Gastrocnemius medialis (tissue), 4 donors: Measurements from ENCODE around the gene TNIK. TPM values are rescaled to one million over a fixed set of nuclear protein-coding genes. Genes with fewer than 3 reads are reported as not detected.

Source experiments
- ATAC-seq, 2 donors: fragments of 150-250 bp; one replicate each; pipeline ENCODE4 v1.9.1; 2016
- DNase-seq, 2 donors: peaks; one replicate each; pipeline ENCODE4 v3.0.0-alpha.2; 2019
- H3K27ac ChIP-seq, 4 donors: fragments of 200-600 bp; sonication (generic); 1 replicate in 1 of 4; 2 replicates in 3 of 4; pipeline ENCODE4 v1.5.1; 2016 to 2018; ENCODE audit warnings: mild to moderate bottlenecking in 2 of 4, moderate library complexity in 1 of 4
- H3K27me3 ChIP-seq, 3 donors: fragments of 200-600 bp; sonication (generic) in 2 of 3; 1 replicate in 1 of 3; 2 replicates in 2 of 3; pipeline versions ENCODE4 v1.5.1 to v1.6.0; 2016 to 2019; ENCODE audit warnings: mild to moderate bottlenecking in 1 of 3, moderate library complexity in 1 of 3
- H3K36me3 ChIP-seq, 2 donors: fragments of 200-600 bp; sonication (generic) in 1 of 2; one replicate each; pipeline ENCODE4 v1.5.1; 2017 to 2018
- H3K4me1 ChIP-seq, 2 donors: fragments of 200-600 bp; sonication (generic) in 1 of 2; one replicate each; pipeline ENCODE4 v1.5.1; 2016 to 2017; ENCODE audit warnings: mild to moderate bottlenecking in 2 of 2
- H3K4me3 ChIP-seq, 4 donors: fragments of 200-600 bp; sonication (generic) in 3 of 4; 1 replicate in 1 of 4; 2 replicates in 3 of 4; pipeline ENCODE4 v1.5.1; 2016 to 2019; ENCODE audit warnings: mild to moderate bottlenecking in 2 of 4
- H3K9me3 ChIP-seq, 3 donors: fragments of 200-600 bp; sonication (generic) in 2 of 3; 1 replicate in 1 of 3; 2 replicates in 2 of 3; pipeline ENCODE4 v1.5.1; 2016 to 2019
- POLR2A ChIP-seq, 2 donors: fragments of 450-650 bp; IDR thresholded peaks; one replicate each; pipeline ENCODE4 v1.6.1; 2017; ENCODE audit warnings: antibody characterized with exemption in 2 of 2, mild to moderate bottlenecking in 2 of 2, moderate library complexity in 2 of 2
- in situ Hi-C, 4 donors: fragments of 200-750 bp; cut with MboI; loops; one replicate each; pipeline versions ENCODE4 v1.15.0 to v1.8.0; 2017; ENCODE audit warnings: low sequenced_read_pairs in 4 of 4
- intact Hi-C: fragments of 100-400 bp; cut with DNase I; formaldehyde crosslinking; loops from one replicate; pipeline ENCODE4 v1.15.1; 2023; ENCODE audit warnings: low total_unique reads
- total RNA-seq, 4 donors: library from RNA; depleted of rRNA; stranded (reverse); fragments of >200 nt; gene quantifications; one replicate each; pipeline versions ENCODE4 v1.1.0 to v1.2.3, GENCODE V29; 2016
- TF ChIP-seq, protein P1 (sequence below), 5 experiments: fragments of 450-650 bp in 3 of 5; fragments of 200-600 bp in 2 of 5; sonication (generic) in 2 of 5; IDR thresholded peaks in 4 of 5; conservative IDR thresholded peaks in 1 of 5; 1 replicate in 4 of 5; 2 replicates in 1 of 5; pipeline ENCODE4 v1.5.1; 2016 to 2019; ENCODE audit warnings: antibody characterized with exemption in 5 of 5, mild to moderate bottlenecking in 3 of 5, moderate library complexity in 3 of 5

The TNIK gene
- total RNA-seq, 4 donors from 2014 or later = 5.2 to 19.7 (median 10.6) TPM

DNA sequence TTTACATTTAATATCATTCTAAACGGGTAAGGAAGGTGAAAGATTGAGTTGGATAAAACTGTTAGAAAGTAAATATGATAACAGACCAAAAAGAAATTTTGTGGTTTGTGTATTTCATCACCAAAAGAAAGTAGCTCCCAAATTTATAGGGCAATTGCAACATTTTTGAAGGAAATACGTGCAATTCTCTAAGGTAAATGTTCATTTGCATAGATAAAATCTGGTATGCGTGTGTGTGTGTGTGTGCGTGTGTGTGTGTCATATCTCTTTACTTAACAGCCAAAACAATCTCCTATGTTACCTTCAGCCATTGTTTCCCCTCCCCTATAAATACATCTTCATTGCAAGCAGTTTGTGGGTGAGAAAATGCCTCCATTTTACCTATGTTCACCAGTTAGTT is 208.4 kb downstream of the TNIK start:
- intact Hi-C loops (no loop called here), in situ Hi-C loops (no loop called here)
- Histone ChIP-seq H3K4me3 (no peak overlapping the region), H3K9me3 (no peaks in the 10 kb centered on the region), H3K27ac (no peak overlapping the region), H3K27me3 (no peaks in the 10 kb centered on the region), H3K36me3 (no peaks in the 10 kb centered on the region), H3K4me1 (peaks cover 0 to 9% of the 10 kb centered on the region in 2 donors)
- DNase-seq = no peak
- no peak for ATAC-seq
- no peak for TF ChIP-seq POLR2A (IDR thresholded peaks at IDR 0.05)
- TF ChIP-seq, protein P1, sequence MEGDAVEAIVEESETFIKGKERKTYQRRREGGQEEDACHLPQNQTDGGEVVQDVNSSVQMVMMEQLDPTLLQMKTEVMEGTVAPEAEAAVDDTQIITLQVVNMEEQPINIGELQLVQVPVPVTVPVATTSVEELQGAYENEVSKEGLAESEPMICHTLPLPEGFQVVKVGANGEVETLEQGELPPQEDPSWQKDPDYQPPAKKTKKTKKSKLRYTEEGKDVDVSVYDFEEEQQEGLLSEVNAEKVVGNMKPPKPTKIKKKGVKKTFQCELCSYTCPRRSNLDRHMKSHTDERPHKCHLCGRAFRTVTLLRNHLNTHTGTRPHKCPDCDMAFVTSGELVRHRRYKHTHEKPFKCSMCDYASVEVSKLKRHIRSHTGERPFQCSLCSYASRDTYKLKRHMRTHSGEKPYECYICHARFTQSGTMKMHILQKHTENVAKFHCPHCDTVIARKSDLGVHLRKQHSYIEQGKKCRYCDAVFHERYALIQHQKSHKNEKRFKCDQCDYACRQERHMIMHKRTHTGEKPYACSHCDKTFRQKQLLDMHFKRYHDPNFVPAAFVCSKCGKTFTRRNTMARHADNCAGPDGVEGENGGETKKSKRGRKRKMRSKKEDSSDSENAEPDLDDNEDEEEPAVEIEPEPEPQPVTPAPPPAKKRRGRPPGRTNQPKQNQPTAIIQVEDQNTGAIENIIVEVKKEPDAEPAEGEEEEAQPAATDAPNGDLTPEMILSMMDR (IDR thresholded peaks at IDR 0.05 in 4 of 5, conservative IDR thresholded peaks at IDR 0.05 in 1 of 5) = no peak

DNA sequence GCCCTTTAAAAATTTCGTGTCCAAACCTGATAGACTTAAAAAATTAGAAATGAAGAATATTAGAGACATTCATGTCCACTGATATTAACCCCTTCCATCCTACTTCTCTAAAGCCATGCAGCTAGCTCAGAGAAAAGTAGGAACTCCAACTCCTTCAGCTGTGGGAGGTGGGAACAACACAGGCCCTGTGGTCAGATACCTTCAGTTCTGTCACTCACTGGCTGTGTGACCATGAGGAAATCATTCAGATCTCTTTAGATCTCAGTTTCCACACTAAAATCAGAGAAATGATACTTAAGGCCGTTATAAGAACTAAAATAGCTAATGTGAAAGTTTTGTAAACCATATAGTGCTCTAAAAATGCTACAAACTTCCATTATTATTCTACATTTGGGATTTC is 209.8 kb downstream of the TNIK start:
- no peak overlapping the region for H3K4me3 ChIP-seq
- no peak overlapping the region for H3K27ac ChIP-seq
- H3K27me3 ChIP-seq = no peaks in the 10 kb centered on the region
- ATAC-seq = no peak
- peaks cover 0 to 9% of the 10 kb centered on the region in 2 donors for H3K4me1 ChIP-seq
- no peaks in the 10 kb centered on the region for H3K36me3 ChIP-seq
- no peak for DNase-seq
- H3K9me3 ChIP-seq = no peaks in the 10 kb centered on the region
- intact Hi-C loops (no loop called here), in situ Hi-C loops (no loop called here)
- TF ChIP-seq POLR2A (IDR thresholded peaks at IDR 0.05) = no peak
- TF ChIP-seq, protein P1 (IDR thresholded peaks at IDR 0.05 in 4 of 5, conservative IDR thresholded peaks at IDR 0.05 in 1 of 5) = no peak

DNA sequence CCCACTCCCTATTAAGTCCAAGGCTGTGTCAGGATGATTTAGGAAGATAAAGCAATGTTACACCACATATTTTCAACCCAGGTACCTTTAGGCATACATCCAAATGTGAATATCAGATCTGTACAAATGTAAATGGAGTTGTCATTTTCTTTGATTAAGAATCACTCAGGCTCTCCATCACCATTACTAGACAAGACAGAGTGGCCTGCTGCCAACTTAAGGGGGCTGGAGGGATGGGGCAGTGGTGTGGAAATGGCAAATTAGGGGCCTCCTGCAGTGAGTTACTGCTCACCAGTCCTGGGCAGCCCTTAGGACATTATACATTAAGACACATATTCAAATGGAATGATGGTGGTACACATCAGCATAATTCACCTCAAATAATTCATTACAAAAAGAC is 211.0 kb downstream of the TNIK start:
- no peaks in the 10 kb centered on the region for H3K9me3 ChIP-seq
- DNase-seq = no peak
- H3K27ac ChIP-seq = no peak overlapping the region
- no peak for TF ChIP-seq POLR2A (IDR thresholded peaks at IDR 0.05)
- TF ChIP-seq, protein P1 (IDR thresholded peaks at IDR 0.05 in 4 of 5, conservative IDR thresholded peaks at IDR 0.05 in 1 of 5) = no peak
- intact Hi-C loops = no loop called here
- H3K4me1 ChIP-seq = peaks cover 0 to 9% of the 10 kb centered on the region in 2 donors
- ATAC-seq = no peak
- H3K36me3 ChIP-seq = no peaks in the 10 kb centered on the region
- H3K27me3 ChIP-seq = no peaks in the 10 kb centered on the region
- H3K4me3 ChIP-seq = no peak overlapping the region
- in situ Hi-C loops = no loop called here

DNA sequence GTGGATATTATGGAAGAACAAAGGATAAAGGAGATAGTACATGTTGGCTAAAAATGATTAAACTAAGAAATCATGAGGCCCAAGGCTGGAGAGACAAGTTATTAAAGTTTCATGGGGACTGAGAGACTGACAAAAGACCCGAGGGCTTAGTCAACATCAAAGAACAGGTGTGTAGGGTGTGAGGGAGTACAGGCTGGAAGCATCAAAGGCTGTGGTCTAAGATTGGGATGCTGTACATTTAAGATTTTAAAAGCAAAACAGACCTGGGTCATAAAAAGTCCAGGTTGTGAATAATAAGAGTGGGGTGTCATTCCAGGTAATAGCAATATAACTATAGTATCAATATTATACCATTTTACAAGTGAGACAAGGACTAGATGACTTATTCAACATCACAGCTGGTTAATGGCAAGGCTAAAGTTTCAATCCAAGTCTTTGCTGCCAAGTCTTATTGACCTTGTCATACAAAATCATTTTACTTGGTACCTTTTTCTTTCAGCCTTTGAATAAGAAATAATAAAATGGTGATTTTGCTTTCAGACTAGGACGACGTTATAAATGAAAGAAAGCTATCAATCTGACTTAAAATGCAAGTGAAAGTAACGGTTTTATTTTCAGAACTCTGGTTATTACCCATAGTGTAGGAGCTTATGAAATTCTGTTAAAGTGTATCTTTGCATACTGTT is 211.6 kb downstream of the TNIK start:
- ATAC-seq (no peak), DNase-seq (no peak)
- Histone ChIP-seq H3K4me3 (no peak overlapping the region), H3K27ac (no peak overlapping the region), H3K27me3 (no peaks in the 10 kb centered on the region), H3K4me1 (peaks cover 0 to 9% of the 10 kb centered on the region in 2 donors), H3K9me3 (no peaks in the 10 kb centered on the region), H3K36me3 (no peaks in the 10 kb centered on the region)
- TF ChIP-seq POLR2A (IDR thresholded peaks at IDR 0.05) = no peak
- in situ Hi-C loops = no loop called here
- intact Hi-C loops = no loop called here

DNA sequence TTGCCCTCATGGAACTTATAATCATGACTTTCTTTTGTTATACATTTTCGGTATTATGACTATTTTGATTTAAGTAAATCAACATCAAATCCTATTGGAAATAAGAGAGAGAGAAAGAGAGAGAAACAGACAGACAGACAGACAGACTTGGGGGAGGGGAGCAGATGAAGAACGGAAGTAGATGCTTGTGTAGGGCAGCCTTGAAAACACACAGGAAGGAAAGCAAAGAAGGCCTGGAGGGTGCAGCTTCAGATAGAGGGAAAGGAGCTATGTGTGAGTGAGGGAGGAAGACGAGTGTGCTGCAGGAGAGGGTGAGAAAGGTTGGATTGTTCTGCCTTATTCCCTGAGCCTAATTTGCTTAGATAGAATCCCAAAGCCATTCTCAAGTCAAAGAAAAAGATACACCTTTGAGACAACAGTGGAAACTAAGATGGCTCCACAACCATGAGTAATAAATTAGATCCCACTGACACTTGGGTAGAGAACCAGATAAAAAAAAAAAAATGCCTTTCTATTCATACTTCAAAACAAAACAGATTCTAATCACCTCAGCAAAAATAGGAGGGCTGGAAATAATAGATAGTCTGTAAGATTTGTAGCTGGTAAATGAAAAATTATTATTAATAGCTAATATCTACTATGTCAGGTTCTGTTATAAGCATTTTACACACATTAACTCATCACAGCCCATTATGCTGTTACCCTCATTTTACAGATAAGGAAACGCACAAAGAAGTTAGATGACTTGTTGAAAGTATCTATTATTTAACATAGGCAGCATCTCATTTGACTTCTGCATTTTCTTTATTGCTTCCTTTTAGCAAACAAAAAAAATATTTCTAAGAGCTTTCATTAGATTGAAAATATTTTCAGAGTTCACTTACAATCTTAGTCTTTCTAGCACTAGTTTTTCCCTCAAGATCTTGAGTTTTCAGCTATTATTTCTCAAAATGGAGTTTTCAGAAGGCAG is 214.1 kb downstream of the TNIK start:
- DNase-seq (no peak), ATAC-seq (no peak)
- TF ChIP-seq, protein P1 (IDR thresholded peaks at IDR 0.05 in 4 of 5, conservative IDR thresholded peaks at IDR 0.05 in 1 of 5) = no peak
- H3K4me3 ChIP-seq = no peak overlapping the region
- no peaks in the 10 kb centered on the region for H3K36me3 ChIP-seq
- no peaks in the 10 kb centered on the region for H3K27me3 ChIP-seq
- H3K9me3 ChIP-seq = no peaks in the 10 kb centered on the region
- H3K27ac ChIP-seq = no peak overlapping the region
- intact Hi-C loops = no loop called here
- peaks cover 0 to 9% of the 10 kb centered on the region in 2 donors for H3K4me1 ChIP-seq
- in situ Hi-C loops = no loop called here
